K562 (cell line): Measurements from ENCODE around the gene KCND1. TPM values are rescaled to one million over a fixed set of nuclear protein-coding genes. Genes with fewer than 3 reads are reported as not detected.

Experiments used
- ATAC-seq: fragments of 200-7000 bp; cut with Tn5 transposase; 3 replicates; pipeline ENCODE4 v1.9.1; 2020; ENCODE audit warnings: moderate library complexity
- BruUV-seq: library from RNA; stranded (reverse); fragments of 400-500 nt; replicated peaks from 2 replicates; lab custom pipeline; 2021; lab: Mats Ljungman, UMichigan
- CTCF ChIA-PET: fragments of 300-600 bp; formaldehyde crosslinking; extraction: SDS; loops from one replicate; lab custom pipeline; 2021; ENCODE audit warnings: low intra/inter-chr PET ratio; lab: Yijun Ruan, JAX
- POLR2A ChIA-PET: fragments of 300-600, 350-650 bp; sonication (Branson Sonifier 250); formaldehyde crosslinking; extraction: SDS; loops from one replicate; lab custom pipeline; 2021; ENCODE audit warnings: antibody characterized with exemption, inconsistent platforms; lab: Yijun Ruan, JAX
- DNase-seq, 4 experiments: peaks; one replicate each; pipeline versions ENCODE4 v3.0.0 to v3.0.0-alpha.2; 2011 to 2018; ENCODE audit warnings: low spot score in 3 of 4, mixed read lengths in 3 of 4; ENCODE audit errors: extremely low read depth in 1 of 4
- FAIRE-seq: peaks from 2 replicates; lab custom pipeline; 2011; peaks lifted over from hg19 to GRCh38; lab: Jason Lieb, UNC
- H2AFZ ChIP-seq: 2 replicates; pipeline ENCODE4 v1.6.0; 2011; ENCODE audit warnings: low read depth, low read length, control low read depth, inconsistent platforms
- H3K27ac ChIP-seq: fragments of 200-600 bp; 3 replicates; pipeline ENCODE4 v1.8.0; 2011; ENCODE audit warnings: low read depth, mild to moderate bottlenecking, control low read depth, inconsistent platforms, low read length, moderate library complexity, mixed read lengths; ENCODE audit errors: extremely low read depth
- H3K27me3 ChIP-seq, 2 experiments: fragments of 300-600 bp in 1 of 2; 2 replicates in 1 of 2; 3 replicates in 1 of 2; pipeline versions ENCODE4 v1.6.0 to v1.8.0; 2011; ENCODE audit warnings: inconsistent platforms in 2 of 2, low read length in 2 of 2, mild to moderate bottlenecking in 1 of 2, mixed read lengths in 1 of 2, moderate library complexity in 1 of 2; ENCODE audit not compliant: control insufficient read depth in 2 of 2, insufficient read depth in 2 of 2
- H3K36me3 ChIP-seq: fragments of 300-600 bp; 3 replicates; pipeline ENCODE4 v1.8.0; 2011; ENCODE audit warnings: mild to moderate bottlenecking, low read length, inconsistent platforms; ENCODE audit not compliant: control insufficient read depth, insufficient read depth
- H3K4me1 ChIP-seq, 2 experiments: fragments of 200-600 bp in 1 of 2; replicated peaks in 1 of 2; 2 replicates in 1 of 2; 3 replicates in 1 of 2; pipeline versions ENCODE4 v1.5.1 to v1.8.0; 2011; ENCODE audit warnings: inconsistent platforms in 2 of 2, low read length in 2 of 2, mild to moderate bottlenecking in 1 of 2, mixed read lengths in 1 of 2, moderate library complexity in 1 of 2; ENCODE audit not compliant: control insufficient read depth in 2 of 2, insufficient read depth in 2 of 2
- H3K4me2 ChIP-seq: 2 replicates; pipeline ENCODE4 v1.6.1; 2011; ENCODE audit warnings: low read length, control low read depth, inconsistent platforms, mixed read lengths; ENCODE audit not compliant: insufficient read depth
- H3K4me3 ChIP-seq: fragments of 200-600 bp; sonication (generic), shearing (Covaris generic); 2 replicates; pipeline ENCODE4 v1.5.1; 2016; ENCODE audit warnings: control low read depth, inconsistent platforms
- H3K79me2 ChIP-seq: fragments of 200-600 bp; 3 replicates; pipeline ENCODE4 v1.8.0; 2011; ENCODE audit warnings: low read length, inconsistent platforms; ENCODE audit not compliant: control insufficient read depth, insufficient read depth
- H3K9ac ChIP-seq, 2 experiments: 2 replicates each; pipeline versions ENCODE4 v1.6.0 to v1.6.1; 2011; ENCODE audit warnings: low read depth in 2 of 2, low read length in 2 of 2, control low read depth in 1 of 2, inconsistent platforms in 1 of 2, mild to moderate bottlenecking in 1 of 2, mixed read lengths in 1 of 2; ENCODE audit not compliant: insufficient read depth in 1 of 2
- H3K9me1 ChIP-seq: one replicate; pipeline ENCODE4 v1.6.0; 2011; ENCODE audit warnings: inconsistent platforms, mild to moderate bottlenecking, low read length, moderate library complexity; ENCODE audit not compliant: control insufficient read depth, insufficient read depth
- H3K9me3 ChIP-seq: replicated peaks from 2 replicates; pipeline ENCODE4 v1.5.1; 2011; ENCODE audit warnings: low read depth, low read length, inconsistent platforms; ENCODE audit not compliant: control insufficient read depth, insufficient read depth
- H4K20me1 ChIP-seq: replicated peaks from 2 replicates; pipeline ENCODE4 v1.6.1; 2011; ENCODE audit warnings: low read length, inconsistent platforms, mixed read lengths; ENCODE audit not compliant: control insufficient read depth, insufficient read depth
- ASH1L ChIP-seq: fragments of 450-650 bp; IDR thresholded peaks from 2 replicates; pipeline ENCODE4 v1.6.1; 2018; ENCODE audit warnings: borderline replicate concordance, mild to moderate bottlenecking, low read depth; ENCODE audit not compliant: partially characterized antibody
- ATF7 ChIP-seq: fragments of 450-650 bp; IDR thresholded peaks from 2 replicates; pipeline ENCODE4 v1.7.1; 2014; ENCODE audit warnings: mild to moderate bottlenecking, moderate library complexity
- CHCHD3 ChIP-seq: fragments of 250-450 bp; sonication (Bioruptor Pico); IDR thresholded peaks from 2 replicates; pipeline ENCODE4 v2.1.2; 2022; ENCODE audit warnings: mild to moderate bottlenecking
- MEIS2 ChIP-seq: fragments of 450-650 bp; IDR thresholded peaks from 2 replicates; pipeline ENCODE4 v1.6.1; 2014; ENCODE audit warnings: mild to moderate bottlenecking; ENCODE audit not compliant: partially characterized antibody
- SMAD4 ChIP-seq: fragments of 250-450 bp; sonication (Bioruptor Pico); conservative IDR thresholded peaks from 2 replicates; pipeline ENCODE4 v1.8.0; 2021; ENCODE audit warnings: inconsistent platforms, mild to moderate bottlenecking, moderate library complexity
- ZNF3 ChIP-seq: fragments of 250-450 bp; sonication (Bioruptor Pico); IDR thresholded peaks from 2 replicates; pipeline ENCODE4 v1.5.0; 2021; ENCODE audit warnings: mild to moderate bottlenecking, moderate library complexity
- ZNF316 ChIP-seq: fragments of 450-650 bp; IDR thresholded peaks from 2 replicates; pipeline ENCODE4 v1.6.1; 2016
- ZNF551 ChIP-seq: fragments of 250-450 bp; sonication (Bioruptor Pico); IDR thresholded peaks from 2 replicates; pipeline ENCODE4 v1.5.0; 2021; ENCODE audit warnings: mild to moderate bottlenecking, moderate library complexity
- WGBS: fragments of 100-300 bp; shearing (Covaris generic); methylation state at CpG from one replicate; pipeline ENCODE4 v1.1.6; 2016; ENCODE audit warnings: low coverage, mixed read lengths; ENCODE audit not compliant: insufficient coverage; ENCODE audit errors: missing lambda C conversion rate; 5-methylcytosine and 5-hydroxymethylcytosine counted together
- in situ Hi-C: fragments of 300-500 bp; cut with MboI; formaldehyde crosslinking; loops from 4 replicates; pipeline ENCODE4 v1.15.0; 2018; ENCODE audit warnings: inconsistent platforms, mixed read lengths
- intact Hi-C: fragments of 100-400 bp; cut with micrococcal nuclease; formaldehyde crosslinking; loops from 2 replicates; pipeline ENCODE4 v1.14.2; 2022
- polyA plus RNA-seq, 8 experiments: library from polyadenylated mRNA; depleted of rRNA in 4 of 8; stranded (reverse) in 5 of 8; unstranded in 3 of 8; fragments of >200 nt; fragmentation: Nextera tagmentation in 2 of 8; fragmentation: Illumina TruSeq in 1 of 8; extraction: Ambion mirVana in 2 of 8; extraction: Trizol in 1 of 8; gene quantifications; 2 replicates each; pipeline versions ENCODE4 v1.2.1 to v1.2.3, GENCODE V29; 2011 to 2014; ENCODE audit warnings: inconsistent platforms in 1 of 8, missing spikeins in 1 of 8
- total RNA-seq, 7 experiments: library from RNA; depleted of rRNA in 6 of 7; stranded (reverse); fragments of >200 nt in 6 of 7; fragmentation: Illumina TruSeq in 2 of 7; extraction: Trizol in 2 of 7; gene quantifications; 2 replicates each; pipeline versions ENCODE4 v1.2.1 to v1.2.3, GENCODE V29; 2011 to 2021; ENCODE audit warnings: low replicate concordance in 1 of 7
- TF ChIP-seq, protein P1 (sequence below): fragments of 150-350 bp; IDR thresholded peaks from 2 replicates; pipeline ENCODE4 v1.6.1; 2014; ENCODE audit warnings: low read depth, mild to moderate bottlenecking, low read length, borderline replicate concordance

Gene KCND1
- total and polyA plus RNA-seq, 9 of the 15 experiments (the other 6 are each of a cell fraction or from before 2014, with no cell fraction given) = 0.06 to 0.83 (median 0.39) TPM; not detected in 1

DNA sequence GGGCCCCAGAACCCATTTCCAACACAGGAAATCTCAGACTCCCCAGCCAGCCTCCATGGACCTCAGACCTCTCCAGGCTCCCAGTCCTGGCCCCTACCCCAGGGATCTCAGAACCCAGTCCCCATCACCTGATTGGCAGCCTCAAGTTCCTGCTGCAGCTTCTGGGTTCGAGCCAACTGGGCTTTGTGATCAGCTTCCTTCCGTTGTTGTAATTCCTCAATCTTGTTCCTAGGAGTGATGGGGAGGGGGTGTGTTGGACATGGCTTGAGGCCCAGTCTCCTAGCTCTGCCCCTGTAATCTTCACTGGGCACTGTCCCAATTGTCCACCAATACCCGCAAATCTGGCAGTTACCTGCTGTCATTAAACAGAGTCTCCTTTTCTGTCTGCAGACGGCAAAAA, 17.8 kb upstream of the KCND1 start:
- no peak overlapping the region for H2AFZ ChIP-seq
- no peaks in the 10 kb centered on the region for H3K27me3 ChIP-seq
- H3K27ac ChIP-seq = no peak overlapping the region
- FAIRE-seq (no peak), DNase-seq (no peak), ATAC-seq (no peak)
- H4K20me1 ChIP-seq = no peaks in the 10 kb centered on the region
- H3K36me3 ChIP-seq = peaks cover 45% of the 10 kb centered on the region; the same call in 2 of the 3 replicates
- H3K4me2 ChIP-seq = no peak overlapping the region
- BruUV-seq = no TSS peak
- intact Hi-C loops (no loop called here), in situ Hi-C loops (no loop called here)
- POLR2A ChIA-PET = interaction anchor here (0.6 kb wide), 1 partner anchor 32 kb away, joined by 3 read pairs; no protein-coding TSS in a partner anchor
- H3K9me1 ChIP-seq = no peaks in the 10 kb centered on the region
- H3K9ac ChIP-seq = no peak overlapping the region
- H3K4me3 ChIP-seq = no peak overlapping the region
- CTCF ChIA-PET = no interaction called here
- 87% methylated on average over 4 of the region's 4 CpGs for WGBS
- no peaks in the 10 kb centered on the region for H3K9me3 ChIP-seq
- H3K4me1 ChIP-seq = no peaks in the 10 kb centered on the region
- TF ChIP-seq SMAD4 (CRISPR knock-in tag) = no peak
- no peak for TF ChIP-seq ZNF3
- no peak for TF ChIP-seq ASH1L
- no peak for TF ChIP-seq MEIS2
- no peak for TF ChIP-seq ATF7
- no peak for TF ChIP-seq ZNF316
- no peak for TF ChIP-seq CHCHD3
- TF ChIP-seq ZNF551 (CRISPR knock-in tag) = no peak
- TF ChIP-seq, protein P1, sequence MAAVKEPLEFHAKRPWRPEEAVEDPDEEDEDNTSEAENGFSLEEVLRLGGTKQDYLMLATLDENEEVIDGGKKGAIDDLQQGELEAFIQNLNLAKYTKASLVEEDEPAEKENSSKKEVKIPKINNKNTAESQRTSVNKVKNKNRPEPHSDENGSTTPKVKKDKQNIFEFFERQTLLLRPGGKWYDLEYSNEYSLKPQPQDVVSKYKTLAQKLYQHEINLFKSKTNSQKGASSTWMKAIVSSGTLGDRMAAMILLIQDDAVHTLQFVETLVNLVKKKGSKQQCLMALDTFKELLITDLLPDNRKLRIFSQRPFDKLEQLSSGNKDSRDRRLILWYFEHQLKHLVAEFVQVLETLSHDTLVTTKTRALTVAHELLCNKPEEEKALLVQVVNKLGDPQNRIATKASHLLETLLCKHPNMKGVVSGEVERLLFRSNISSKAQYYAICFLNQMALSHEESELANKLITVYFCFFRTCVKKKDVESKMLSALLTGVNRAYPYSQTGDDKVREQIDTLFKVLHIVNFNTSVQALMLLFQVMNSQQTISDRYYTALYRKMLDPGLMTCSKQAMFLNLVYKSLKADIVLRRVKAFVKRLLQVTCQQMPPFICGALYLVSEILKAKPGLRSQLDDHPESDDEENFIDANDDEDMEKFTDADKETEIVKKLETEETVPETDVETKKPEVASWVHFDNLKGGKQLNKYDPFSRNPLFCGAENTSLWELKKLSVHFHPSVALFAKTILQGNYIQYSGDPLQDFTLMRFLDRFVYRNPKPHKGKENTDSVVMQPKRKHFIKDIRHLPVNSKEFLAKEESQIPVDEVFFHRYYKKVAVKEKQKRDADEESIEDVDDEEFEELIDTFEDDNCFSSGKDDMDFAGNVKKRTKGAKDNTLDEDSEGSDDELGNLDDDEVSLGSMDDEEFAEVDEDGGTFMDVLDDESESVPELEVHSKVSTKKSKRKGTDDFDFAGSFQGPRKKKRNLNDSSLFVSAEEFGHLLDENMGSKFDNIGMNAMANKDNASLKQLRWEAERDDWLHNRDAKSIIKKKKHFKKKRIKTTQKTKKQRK = no peak
- TF ChIP-seq, all 486 proteins: peak for 0
- H3K79me2 ChIP-seq = no peaks in the 10 kb centered on the region
